ENCODE measurements around the gene HADH. TPM values are rescaled to one million over a fixed set of nuclear protein-coding genes. Genes with fewer than 3 reads are reported as not detected.

HADH gene
- total RNA-seq, 2 experiments from 2014 or later = 31.2 to 78.7 TPM

DNA sequence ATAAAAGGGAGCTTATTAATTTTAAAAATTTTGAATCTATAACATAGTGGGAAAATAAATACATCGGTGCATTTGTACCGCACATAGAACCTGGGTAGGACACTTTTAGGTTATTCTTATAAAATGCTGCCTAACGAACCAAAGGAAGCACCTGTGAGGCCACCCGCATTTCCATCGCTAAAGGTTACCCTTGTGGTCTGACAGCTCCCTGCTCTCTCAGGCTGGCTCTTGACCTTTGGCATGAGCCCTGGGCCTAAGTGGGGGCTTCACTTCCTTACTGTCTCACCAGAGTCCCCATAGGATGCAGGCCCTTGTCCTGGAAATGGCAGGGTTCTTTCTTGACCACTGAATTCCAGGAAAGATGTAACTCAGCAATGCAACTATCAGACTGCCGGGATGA, 46.0 kb downstream of the HADH start:
- no peak for TF ChIP-seq CTCF (conservative IDR thresholded peaks at IDR 0.05; ENCODE audit: low read length)
- TF ChIP-seq EZH2phosphoT487 (IDR thresholded peaks at IDR 0.05; ENCODE audit: borderline replicate concordance, low read depth, low read length) = no peak
- H3K4me1 ChIP-seq (ENCODE audit: insufficient read depth, low read length, poor library complexity, severe bottlenecking) = peaks cover 92% of the 10 kb centered on the region
- peak overlapping the region; percentile 20; the same call in 1 of the 2 replicates for H2AFZ ChIP-seq (ENCODE audit: low read length)
- POLR2A ChIA-PET = interaction anchor here (0.7 to 13.4 kb wide), 31 partner anchors 8 to 614 kb away, joined by 3 to 205 read pairs (median 4); partner anchors contain the start of genes LEF1 and OSTC
- TSS peak; percentile 91 for BruUV-seq (replicated peaks)
- intact Hi-C loops (cut with micrococcal nuclease; ENCODE audit: unreplicated experiment) = loop anchor here (1.0 to 2.0 kb wide), 3 partner anchors 47 to 131 kb away; partner anchors contain the start of gene HADH
- peaks cover 31% of the 10 kb centered on the region; the same call in 1 of the 2 replicates for H3K79me2 ChIP-seq (ENCODE audit: insufficient read depth, low read depth, low read length)
- peak; percentile 93 for DNase-seq (ENCODE audit: low spot score)
- H3K4me2 ChIP-seq (ENCODE audit: low read length) = peak overlapping the region; percentile 90
- H4K20me1 ChIP-seq (ENCODE audit: insufficient read depth, low read length) = no peaks in the 10 kb centered on the region
- no peaks in the 10 kb centered on the region for H3K9me2 ChIP-seq (ENCODE audit: insufficient read depth, low read length)
- H3K4me3 ChIP-seq (ENCODE audit: low read depth, low read length, poor library complexity, severe bottlenecking) = peak overlapping the region; percentile 64
- peak overlapping the region; percentile 100 for H3K27ac ChIP-seq (ENCODE audit: low read depth, low read length, poor library complexity, severe bottlenecking)
- H3K36me3 ChIP-seq (ENCODE audit: insufficient read depth, low read length) = peaks cover 45% of the 10 kb centered on the region
- CTCF ChIA-PET (ENCODE audit: unreplicated experiment) = interaction anchor here (0.6 to 1.9 kb wide), 5 partner anchors 8 to 124 kb away, joined by 3 to 7 read pairs (median 4); no protein-coding TSS in a partner anchor
- peaks cover 17% of the 10 kb centered on the region; the same call in 1 of the 2 replicates for H3K9me3 ChIP-seq (ENCODE audit: low read length)

GRCh38 chr4:108036213-108036612, 46.5 kb downstream of the HADH start:
- H3K9me3 ChIP-seq (ENCODE audit: low read length) = peaks cover 16% of the 10 kb centered on the region; the same call in 1 of the 2 replicates
- CTCF ChIA-PET (ENCODE audit: unreplicated experiment) = interaction anchor here (0.6 to 1.0 kb wide), 3 partner anchors 16 to 95 kb away, joined by 3 to 4 read pairs (median 4); no protein-coding TSS in a partner anchor
- H3K9me2 ChIP-seq (ENCODE audit: insufficient read depth, low read length) = no peaks in the 10 kb centered on the region
- no peak overlapping the region for H2AFZ ChIP-seq (ENCODE audit: low read length)
- peak overlapping the region; percentile 100 for H3K27ac ChIP-seq (ENCODE audit: low read depth, low read length, poor library complexity, severe bottlenecking)
- no TSS peak for BruUV-seq (replicated peaks)
- H3K36me3 ChIP-seq (ENCODE audit: insufficient read depth, low read length) = peaks cover 41% of the 10 kb centered on the region
- intact Hi-C loops (cut with micrococcal nuclease; ENCODE audit: unreplicated experiment) = loop anchor here (1.0 kb wide), 2 partner anchors 104 to 130 kb away; no protein-coding TSS in a partner anchor
- peak; percentile 98 for DNase-seq (ENCODE audit: low spot score)
- no peaks in the 10 kb centered on the region for H4K20me1 ChIP-seq (ENCODE audit: insufficient read depth, low read length)
- peaks cover 87% of the 10 kb centered on the region for H3K4me1 ChIP-seq (ENCODE audit: insufficient read depth, low read length, poor library complexity, severe bottlenecking)
- TF ChIP-seq CTCF (conservative IDR thresholded peaks at IDR 0.05; ENCODE audit: low read length) (no peak), EZH2phosphoT487 (IDR thresholded peaks at IDR 0.05; ENCODE audit: borderline replicate concordance, low read depth, low read length) (no peak)
- H3K4me2 ChIP-seq (ENCODE audit: low read length) = peak overlapping the region; percentile 90
- H3K79me2 ChIP-seq (ENCODE audit: insufficient read depth, low read depth, low read length) = peaks cover 31% of the 10 kb centered on the region; the same call in 1 of the 2 replicates
- POLR2A ChIA-PET = interaction anchor here (0.6 to 13.4 kb wide), 27 partner anchors 7 to 614 kb away, joined by 3 to 205 read pairs (median 4); partner anchors contain the start of genes LEF1 and OSTC
- H3K4me3 ChIP-seq (ENCODE audit: low read depth, low read length, poor library complexity, severe bottlenecking) = peak overlapping the region; percentile 64

DNA sequence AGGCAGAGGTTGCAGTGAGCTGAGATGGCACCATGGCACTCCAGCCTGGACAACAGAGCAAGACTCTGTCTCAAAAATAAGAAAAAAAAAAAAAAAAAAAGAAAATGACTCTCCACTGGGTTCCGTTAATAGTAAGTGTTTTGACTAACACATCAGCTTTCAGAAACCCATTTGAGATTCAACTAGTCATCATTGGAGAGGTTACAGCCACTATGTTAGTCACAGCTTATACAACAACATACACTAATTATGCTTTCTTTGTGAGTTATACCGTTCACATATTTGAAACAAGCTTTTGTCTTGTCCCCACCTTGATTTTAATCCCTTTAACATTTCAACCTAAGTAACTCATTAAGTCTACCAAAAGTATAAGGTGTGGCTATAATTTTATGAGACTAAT, 48.2 kb downstream of the HADH start:
- ChIA-PET CTCF (ENCODE audit: unreplicated experiment) (no interaction called here), POLR2A (interaction anchor here (0.5 to 13.4 kb wide), 6 partner anchors 10 to 955 kb away, joined by 3 to 205 read pairs (median 4); partner anchors contain the start of gene LEF1)
- H3K4me3 ChIP-seq (ENCODE audit: low read depth, low read length, poor library complexity, severe bottlenecking) = peak overlapping the region; percentile 64
- H3K79me2 ChIP-seq (ENCODE audit: insufficient read depth, low read depth, low read length) = peaks cover 33% of the 10 kb centered on the region; the same call in 1 of the 2 replicates
- intact Hi-C loops (cut with micrococcal nuclease; ENCODE audit: unreplicated experiment) = no loop called here
- peak overlapping the region; percentile 90 for H3K4me2 ChIP-seq (ENCODE audit: low read length)
- peaks cover 74% of the 10 kb centered on the region for H3K4me1 ChIP-seq (ENCODE audit: insufficient read depth, low read length, poor library complexity, severe bottlenecking)
- H4K20me1 ChIP-seq (ENCODE audit: insufficient read depth, low read length) = no peaks in the 10 kb centered on the region
- H2AFZ ChIP-seq (ENCODE audit: low read length) = no peak overlapping the region; the same call in 1 of the 2 replicates
- TF ChIP-seq EZH2phosphoT487 (IDR thresholded peaks at IDR 0.05; ENCODE audit: borderline replicate concordance, low read depth, low read length) (no peak), CTCF (conservative IDR thresholded peaks at IDR 0.05; ENCODE audit: low read length) (no peak)
- peaks cover 7% of the 10 kb centered on the region; the same call in 1 of the 2 replicates for H3K9me3 ChIP-seq (ENCODE audit: low read length)
- peaks cover 24% of the 10 kb centered on the region for H3K36me3 ChIP-seq (ENCODE audit: insufficient read depth, low read length)
- H3K27ac ChIP-seq (ENCODE audit: low read depth, low read length, poor library complexity, severe bottlenecking) = peak overlapping the region; percentile 100
- H3K9me2 ChIP-seq (ENCODE audit: insufficient read depth, low read length) = no peaks in the 10 kb centered on the region
- no TSS peak for BruUV-seq (replicated peaks)
- no peak for DNase-seq (ENCODE audit: low spot score)
